ENCODE data around the gene XRCC1. TPM values are rescaled to one million over a fixed set of nuclear protein-coding genes. Genes with fewer than 3 reads are reported as not detected.

Gene XRCC1
- total and polyA plus RNA-seq, 10 of the 15 experiments (the other 5 are each of a cell fraction or from before 2014, with no cell fraction given) = 2.0 to 51.1 (median 33.7) TPM

GRCh38 chr19:43498233-43498842 lies 77.0 kb downstream of the XRCC1 start (continued):
- TF ChIP-seq CTCF (IDR thresholded peaks at IDR 0.05 in 2 of 3, conservative IDR thresholded peaks at IDR 0.05 in 1 of 3; ENCODE audit: control insufficient read depth in 2 of 3, extremely low read depth in 1 of 3, insufficient read depth in 1 of 3, low read depth in 3 of 3, low read length in 3 of 3) (no peak), BMI1 (IDR thresholded peaks at IDR 0.05; ENCODE audit: borderline replicate concordance) (no peak), EP300 (IDR thresholded peaks at IDR 0.05; ENCODE audit: borderline replicate concordance in 1 of 2, control insufficient read depth in 1 of 2, low read depth in 2 of 2, low read length in 2 of 2) (no peak)

GRCh38 chr19:43496960-43497359 lies 78.4 kb downstream of the XRCC1 start:
- ChIA-PET RAD21 (ENCODE audit: unreplicated experiment) (no interaction called here), CTCF (interaction anchor here (0.9 to 2.4 kb wide), 3 partner anchors 18 to 48 kb away, joined by 3 to 7 read pairs (median 3); no protein-coding TSS in a partner anchor), SMC1A (ENCODE audit: uncharacterized antibody, unreplicated experiment) (no interaction called here), POLR2A (no interaction called here)
- in situ Hi-C loops (cut with MboI) = no loop called here
- Histone ChIP-seq H3K79me2 (ENCODE audit: control insufficient read depth, insufficient read depth, low read length) (no peaks in the 10 kb centered on the region), H3K9me3 (replicated peaks; ENCODE audit: control insufficient read depth, insufficient read depth, low read length) (no peaks in the 10 kb centered on the region), H3K4me3 (no peak overlapping the region), H3K4me2 (ENCODE audit: control insufficient read depth, insufficient read depth) (no peak overlapping the region), H3K4me1 (ENCODE audit: control insufficient read depth, insufficient read depth, low read length) (no peaks in the 10 kb centered on the region), H3K36me3 (ENCODE audit: control insufficient read depth in 2 of 2, insufficient read depth in 2 of 2, low read length in 1 of 2) (0 out of 4 replicates have a peak, but pooled peaks cover 0 to 4% of the 10 kb centered on the region in 2 experiments), H4K20me1 (ENCODE audit: control insufficient read depth, insufficient read depth) (no peaks in the 10 kb centered on the region), H2AFZ (ENCODE audit: control insufficient read depth, low read depth, low read length) (no peak overlapping the region), H3K9ac (ENCODE audit: control insufficient read depth, insufficient read depth, low read length) (no peak overlapping the region), H3K27ac (ENCODE audit: control insufficient read depth, insufficient read depth) (no peak overlapping the region), H3K27me3 (replicated peaks in 1 of 2; ENCODE audit: control insufficient read depth in 2 of 2, insufficient read depth in 2 of 2, low read length in 1 of 2) (no peaks in the 10 kb centered on the region)
- no TSS peak for BruUV-seq (replicated peaks)
- intact Hi-C loops (cut with micrococcal nuclease; ENCODE audit: unreplicated experiment) = no loop called here
- no peak for TF ChIP-seq CHD1 (IDR thresholded peaks at IDR 0.05; ENCODE audit: low read depth, low read length)
- no peak for TF ChIP-seq USF2 (IDR thresholded peaks at IDR 0.05; ENCODE audit: borderline replicate concordance, low read depth, low read length)
- no peak for ATAC-seq
- DNase-seq (ENCODE audit: low read depth, low spot score) = no peak
- no peak for FAIRE-seq
- 86% methylated on average over 7 of the region's 7 CpGs for WGBS (ENCODE audit: insufficient coverage, insufficient replicate concordance, low lambda C conversion rate, missing lambda C conversion rate)

Data from GM12878 (cell line).